GM21529 (cell line): Measurements from ENCODE around the gene UBALD1.

Experiments used
- ATAC-seq: cut with Tn5 transposase; IDR thresholded peaks from one replicate; pipeline ENCODE4 v1.9.1; 2021; ENCODE audit not compliant: unreplicated experiment

Gene UBALD1

GRCh38 chr16:4616047-4616811 lies 1.5 kb upstream of the UBALD1 start:
- peak; percentile 77 for ATAC-seq

- no peak for ATAC-seq
Observed at GRCh38 chr16:4615384-4616046, 827 bp upstream of the UBALD1 start.

- no peak for ATAC-seq
Observed at GRCh38 chr16:4613636-4614570, 785 bp downstream of the UBALD1 start.

GRCh38 chr16:4612977-4613635 lies 1.6 kb downstream of the UBALD1 start:
- no peak for ATAC-seq

GRCh38 chr16:4612474-4612931 lies 2.2 kb downstream of the UBALD1 start:
- ATAC-seq, result no peak

- ATAC-seq, result no peak
Observed at GRCh38 chr16:4611337-4612021, 3.2 kb downstream of the UBALD1 start.

- no peak for ATAC-seq
Observed at GRCh38 chr16:4610011-4611005, 4.4 kb downstream of the UBALD1 start.

GRCh38 chr16:4609200-4610010 lies 5.3 kb downstream of the UBALD1 start:
- no peak for ATAC-seq

- ATAC-seq, result no peak
Observed at GRCh38 chr16:4608704-4608980, 6.0 kb downstream of the UBALD1 start.

GRCh38 chr16:4607841-4608703 lies 6.6 kb downstream of the UBALD1 start:
- no peak for ATAC-seq

- no peak for ATAC-seq
Observed at GRCh38 chr16:4606354-4606753, 8.3 kb downstream of the UBALD1 start.

- ATAC-seq, result no peak
Observed at GRCh38 chr16:4604401-4604800, 10.3 kb downstream of the UBALD1 start.

GRCh38 chr16:4603624-4604170 lies 11.0 kb downstream of the UBALD1 start:
- ATAC-seq, result no peak

- ATAC-seq, result no peak
Observed at GRCh38 chr16:4602331-4602730, 12.4 kb downstream of the UBALD1 start.

- no peak for ATAC-seq
Observed at GRCh38 chr16:4601864-4602186, 12.9 kb downstream of the UBALD1 start.

- no peak for ATAC-seq
Observed at GRCh38 chr16:4601036-4601863, 13.4 kb downstream of the UBALD1 start.

GRCh38 chr16:4599545-4599944 lies 15.1 kb downstream of the UBALD1 start:
- no peak for ATAC-seq
